NCI-H526 (cell line): Measurements from ENCODE around the gene SYNJ1.
"Not testable (repeated sequence)": the region's sequence is repeated elsewhere in the genome, so short reads cannot be mapped to it uniquely, and the experiment has no call there.

Experiments used
- DNase-seq, 2 experiments: peaks; one replicate each; lab custom pipeline; 2025; lab: John Stamatoyannopoulos, UW

SYNJ1 gene

GRCh38 chr21:32695482-32695881 lies 32.3 kb downstream of the SYNJ1 start:
- DNase-seq = not testable (repeated sequence)

GRCh38 chr21:32693581-32693980 lies 34.2 kb downstream of the SYNJ1 start:
- no peak for DNase-seq

- DNase-seq = no peak
Observed at GRCh38 chr21:32690085-32690484, 37.7 kb downstream of the SYNJ1 start.

- DNase-seq = no peak
Observed at GRCh38 chr21:32687643-32688345, 40.0 kb downstream of the SYNJ1 start.

- DNase-seq = no peak
Observed at GRCh38 chr21:32682696-32683474, 44.9 kb downstream of the SYNJ1 start.

GRCh38 chr21:32674731-32675130 lies 53.1 kb downstream of the SYNJ1 start:
- DNase-seq = no peak

- DNase-seq = no peak
Observed at GRCh38 chr21:32674038-32674437, 53.8 kb downstream of the SYNJ1 start.

- no peak for DNase-seq
Observed at GRCh38 chr21:32666258-32666657, 61.6 kb downstream of the SYNJ1 start.

GRCh38 chr21:32664095-32664494 lies 63.7 kb downstream of the SYNJ1 start:
- not testable (repeated sequence) for DNase-seq

GRCh38 chr21:32661981-32662380 lies 65.8 kb downstream of the SYNJ1 start:
- not testable (repeated sequence) for DNase-seq

- DNase-seq = not testable (repeated sequence)
Observed at GRCh38 chr21:32661026-32661782, 66.6 kb downstream of the SYNJ1 start.

- DNase-seq = no peak
Observed at GRCh38 chr21:32658524-32658923, 69.3 kb downstream of the SYNJ1 start.

GRCh38 chr21:32653326-32653901 lies 74.4 kb downstream of the SYNJ1 start:
- peak in 1 of 2 experiments; percentile 43 for DNase-seq

- no peak for DNase-seq
Observed at GRCh38 chr21:32648165-32648564, 79.6 kb downstream of the SYNJ1 start.

GRCh38 chr21:32645261-32646182 lies 82.3 kb downstream of the SYNJ1 start:
- DNase-seq = no peak

- no peak for DNase-seq
Observed at GRCh38 chr21:32641710-32642698, 85.8 kb downstream of the SYNJ1 start.

GRCh38 chr21:32626621-32627196 lies 101.1 kb downstream of the SYNJ1 start:
- no peak for DNase-seq

- DNase-seq = not testable (repeated sequence)
Observed at GRCh38 chr21:32618218-32618617, 109.6 kb downstream of the SYNJ1 start.

- DNase-seq = no peak
Observed at GRCh38 chr21:32613436-32614043, 114.3 kb downstream of the SYNJ1 start.
